Suppressor macrophage treated with lipopolysaccharide for 4 hours (primary cell): ENCODE results near the gene ZNF146.
"Not testable (repeated sequence)": the region's sequence is repeated elsewhere in the genome, so short reads cannot be mapped to it uniquely, and the experiment has no call there.

Experiments
- DNase-seq: peaks from one replicate; pipeline ENCODE4 v3.0.0-alpha.2; 2020

ZNF146 gene

GRCh38 chr19:36236304-36236945, 21.5 kb downstream of the ZNF146 start:
- DNase-seq = no peak

- DNase-seq = no peak
Measured at GRCh38 chr19:36236946-36237310, 22.0 kb downstream of the ZNF146 start.

- DNase-seq = no peak
Measured at GRCh38 chr19:36244066-36244465, 29.2 kb downstream of the ZNF146 start.

DNA sequence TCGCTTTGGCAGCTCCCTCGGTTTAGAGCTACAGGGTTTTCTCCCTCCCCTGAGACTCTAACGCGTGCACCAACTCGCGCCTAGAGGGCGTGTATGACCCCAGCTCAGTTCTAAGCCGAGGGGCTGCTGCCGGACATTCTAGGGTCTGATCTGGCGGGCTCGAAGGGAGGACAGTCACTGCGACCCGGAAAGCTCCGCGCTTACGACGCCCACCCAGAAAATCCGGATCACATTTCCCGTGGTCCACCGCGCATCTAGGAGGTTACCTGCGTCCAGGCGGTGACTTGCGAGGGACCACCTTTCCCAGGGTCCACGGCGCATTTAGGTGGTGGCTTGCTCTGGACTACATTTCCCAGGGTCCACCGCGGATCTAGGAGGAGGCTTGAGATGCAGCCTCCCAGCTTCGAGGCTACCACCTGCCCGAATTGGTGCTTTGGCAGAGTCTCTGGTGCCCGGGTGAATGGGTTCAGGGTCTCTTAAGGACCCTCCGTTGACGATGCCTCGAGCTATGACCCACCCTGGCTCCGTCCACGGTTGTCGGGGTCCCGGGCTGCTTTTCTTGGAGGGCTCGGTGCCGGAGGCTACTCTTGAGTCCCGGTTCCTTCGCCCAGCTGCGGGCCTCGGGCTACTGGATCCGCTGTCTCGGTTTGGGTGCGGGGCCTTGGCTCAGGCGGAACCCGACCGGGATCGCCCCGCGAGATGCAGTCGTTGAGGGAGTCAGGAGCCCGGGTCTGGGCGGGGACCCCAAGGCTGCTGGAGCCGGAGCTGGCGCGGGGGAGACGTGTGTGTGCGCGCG, 30.5 kb downstream of the ZNF146 start:
- no peak for DNase-seq

- DNase-seq = no peak
Measured at GRCh38 chr19:36246006-36246481, 31.1 kb downstream of the ZNF146 start.

DNA sequence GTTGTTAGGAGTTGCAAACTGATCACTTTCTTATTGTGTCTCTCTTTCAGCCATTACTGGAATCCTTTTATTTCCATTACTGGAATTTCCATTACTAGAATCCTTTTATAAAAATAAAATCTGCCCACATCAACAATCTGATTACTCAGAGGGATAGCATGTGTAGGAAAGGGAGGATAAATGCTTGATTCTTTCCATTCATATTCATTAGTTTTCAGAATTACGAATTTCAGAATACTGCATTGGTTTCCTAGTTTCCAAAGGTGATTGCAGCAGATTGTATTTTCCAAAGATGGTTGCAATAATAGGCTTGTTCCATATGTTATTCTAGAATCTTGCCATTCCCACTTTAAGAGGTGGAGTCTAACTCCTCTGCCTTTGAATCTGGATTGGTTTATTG, 37.1 kb downstream of the ZNF146 start:
- no peak for DNase-seq

GRCh38 chr19:36254848-36255247, 39.9 kb downstream of the ZNF146 start:
- DNase-seq = no peak

DNA sequence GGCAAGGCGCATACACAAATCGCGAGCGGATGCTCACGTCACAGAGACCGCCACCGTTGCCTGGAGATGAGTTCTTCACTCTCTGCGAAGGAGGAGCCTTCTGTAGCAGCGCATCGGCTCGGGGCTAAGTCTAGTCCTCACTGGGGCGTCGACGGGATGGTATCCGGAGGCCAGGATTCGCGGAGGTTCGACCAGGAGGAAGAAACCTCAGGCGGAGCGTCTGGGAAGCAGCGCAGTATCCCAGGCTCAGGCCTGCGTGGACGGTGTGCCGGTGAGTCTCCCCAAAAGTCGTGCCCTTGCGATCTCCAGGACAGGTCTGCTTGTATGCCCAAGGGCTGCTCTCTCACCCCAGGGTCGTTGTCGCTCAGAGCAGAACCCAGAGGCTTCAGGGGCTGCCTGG, 40.4 kb downstream of the ZNF146 start:
- DNase-seq = no peak

GRCh38 chr19:36256064-36256463, 41.2 kb downstream of the ZNF146 start:
- DNase-seq = no peak

DNA sequence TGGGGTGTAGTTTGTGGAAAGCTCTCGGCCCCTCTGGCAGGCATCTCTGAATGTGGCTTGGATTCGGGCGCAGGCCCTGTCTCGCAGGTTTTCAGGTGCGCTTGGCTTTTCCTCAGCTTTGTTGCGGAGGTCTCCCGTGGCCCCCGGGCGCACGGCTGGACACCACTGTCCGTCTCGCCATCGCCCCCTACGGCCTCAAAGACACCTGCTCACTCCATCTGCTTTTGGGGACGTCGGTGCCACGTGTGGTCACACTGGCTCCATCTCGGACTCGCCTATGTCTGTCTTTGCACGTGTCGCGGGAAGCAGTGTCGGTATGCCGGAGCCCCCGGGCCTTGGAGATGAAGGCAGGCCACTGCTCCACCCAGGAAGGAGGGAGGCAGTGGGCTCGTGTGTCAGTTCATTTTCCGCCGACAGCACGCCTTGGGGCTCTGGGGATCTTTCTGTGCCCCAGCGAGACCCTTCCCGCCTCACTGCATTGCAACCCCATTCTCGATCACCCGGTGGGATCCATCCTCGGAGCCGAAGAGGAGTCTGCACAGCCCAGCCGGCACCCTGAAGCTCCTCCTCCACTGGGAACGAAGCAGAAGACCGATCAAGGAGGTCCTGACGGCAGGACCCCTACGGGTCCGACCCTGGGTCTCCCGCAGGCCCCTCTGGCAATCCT, 42.1 kb downstream of the ZNF146 start:
- no peak for DNase-seq

DNA sequence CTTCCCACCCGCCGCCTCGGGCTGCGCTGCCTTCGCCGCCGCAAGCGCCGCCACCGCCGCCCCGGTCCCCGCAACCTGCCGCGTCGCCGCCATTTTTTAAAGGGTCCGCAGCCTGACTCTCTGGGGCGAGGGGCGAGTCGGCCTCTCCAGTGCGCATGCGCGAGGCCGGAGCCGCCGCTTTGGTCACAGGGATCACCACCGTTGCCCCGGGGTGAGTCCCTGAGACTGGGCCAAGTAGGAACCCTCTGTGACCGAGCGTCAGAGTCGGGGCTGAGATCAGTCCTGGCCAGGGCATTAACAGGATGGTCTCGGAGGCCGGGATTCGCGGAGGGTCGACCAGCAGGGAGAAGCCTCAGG, 42.6 kb downstream of the ZNF146 start:
- DNase-seq = no peak

GRCh38 chr19:36258028-36258875, 43.3 kb downstream of the ZNF146 start:
- no peak for DNase-seq

GRCh38 chr19:36259211-36259610, 44.3 kb downstream of the ZNF146 start:
- no peak for DNase-seq

- DNase-seq = no peak
Measured at GRCh38 chr19:36265064-36265463, 50.2 kb downstream of the ZNF146 start.

DNA sequence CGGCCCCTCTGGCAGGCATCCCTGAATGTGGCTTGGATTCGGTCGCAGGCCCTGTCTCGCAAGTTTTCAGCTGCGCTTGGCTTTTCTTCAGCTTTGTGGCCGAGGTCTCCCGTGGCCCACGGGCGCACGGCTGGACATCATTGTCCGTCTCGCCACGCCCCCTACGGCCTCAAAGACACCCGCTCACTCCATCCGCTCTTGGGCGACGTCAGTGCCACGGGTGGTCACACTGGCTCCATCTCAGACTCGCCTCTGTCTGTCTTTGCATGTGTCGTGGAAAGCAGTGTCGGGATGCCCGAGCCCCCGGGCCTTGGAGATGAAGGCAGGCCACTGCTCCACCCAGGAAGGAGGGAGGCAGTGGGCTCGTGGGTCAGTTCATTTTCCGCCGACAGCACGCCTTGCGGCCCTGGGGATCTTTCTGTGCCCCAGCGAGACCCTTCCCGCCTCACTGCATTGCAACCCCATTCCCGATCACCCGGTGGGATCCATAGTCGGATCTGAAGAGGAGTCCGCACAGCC, 51.0 kb downstream of the ZNF146 start:
- DNase-seq = no peak

DNA sequence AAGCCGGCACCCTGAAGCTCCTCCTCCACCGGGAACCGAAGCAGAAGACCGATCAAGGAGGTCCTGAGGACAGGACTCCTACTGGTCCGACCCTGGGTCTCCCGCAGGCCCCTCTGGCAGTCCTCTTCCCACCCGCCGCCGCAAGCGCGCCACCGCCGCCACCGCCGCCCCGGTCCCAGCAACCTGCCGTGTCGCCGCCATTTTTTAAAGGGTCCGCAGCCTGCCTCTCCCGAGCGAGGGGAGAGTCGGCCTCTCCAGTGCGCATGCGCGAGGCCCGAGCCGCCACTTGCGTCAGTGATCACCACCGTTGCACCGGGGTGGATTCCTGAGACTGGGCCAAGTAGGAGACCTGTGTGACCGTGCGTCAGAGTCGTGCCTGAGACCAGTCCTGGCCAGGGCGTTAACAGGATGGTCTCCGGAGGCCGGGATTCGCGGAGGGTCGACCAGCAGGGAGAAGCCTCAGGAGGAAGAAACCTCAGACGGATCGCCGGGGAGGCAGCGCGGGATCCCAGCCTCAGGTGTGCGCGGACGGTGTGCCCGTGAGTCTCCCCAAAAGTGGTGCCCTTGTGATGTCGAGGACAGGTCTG, 51.6 kb downstream of the ZNF146 start:
- DNase-seq = no peak

GRCh38 chr19:36267061-36267845, 52.3 kb downstream of the ZNF146 start:
- DNase-seq = no peak

GRCh38 chr19:36268081-36268480, 53.2 kb downstream of the ZNF146 start:
- DNase-seq = not testable (repeated sequence)

DNA sequence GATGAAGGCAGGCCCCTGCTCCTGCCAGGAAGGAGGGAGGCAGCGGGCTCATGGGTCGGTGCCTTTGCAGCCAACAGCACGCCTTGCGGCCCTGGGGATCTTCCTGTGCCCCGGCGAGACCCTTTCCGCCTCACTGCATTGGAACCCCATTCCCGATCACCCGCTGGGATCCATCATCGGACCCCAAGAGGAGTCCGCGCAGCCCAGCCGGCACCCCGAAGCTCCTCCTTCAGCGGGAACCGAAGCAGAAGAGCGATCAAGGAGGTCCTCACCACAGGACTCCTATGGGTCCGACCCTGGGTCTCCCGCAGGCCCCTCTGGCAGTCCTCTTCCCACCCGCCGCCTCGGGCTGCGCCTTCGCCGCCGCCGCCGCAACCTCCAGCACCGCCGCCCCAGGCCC, 53.7 kb downstream of the ZNF146 start:
- DNase-seq = not testable (repeated sequence)

- DNase-seq = not testable (repeated sequence)
Measured at GRCh38 chr19:36269295-36269694, 54.4 kb downstream of the ZNF146 start.
